ENCODE data around the gene PACRG.

PACRG gene

GRCh38 chr6:163176097-163176496 is 448.3 kb downstream of the PACRG start:
- DNase-seq (ENCODE audit: low read depth in 2 of 2), result no peak

GRCh38 chr6:163177007-163177406 is 449.2 kb downstream of the PACRG start:
- DNase-seq (ENCODE audit: low read depth in 2 of 2), result no peak

GRCh38 chr6:163177892-163178420 is 450.2 kb downstream of the PACRG start:
- no peak for DNase-seq (ENCODE audit: low read depth in 2 of 2)

GRCh38 chr6:163179061-163179460 is 451.3 kb downstream of the PACRG start:
- DNase-seq (ENCODE audit: low read depth in 2 of 2), result no peak

- DNase-seq (ENCODE audit: low read depth in 2 of 2), result no peak
Measured at GRCh38 chr6:163179721-163180120, 451.9 kb downstream of the PACRG start.

- no peak for DNase-seq (ENCODE audit: low read depth in 2 of 2)
Measured at GRCh38 chr6:163180874-163181541, 453.2 kb downstream of the PACRG start.

GRCh38 chr6:163181666-163182180 is 453.9 kb downstream of the PACRG start:
- DNase-seq (ENCODE audit: low read depth in 2 of 2), result no peak

GRCh38 chr6:163182696-163183095 is 454.9 kb downstream of the PACRG start:
- DNase-seq (ENCODE audit: low read depth in 2 of 2), result no peak

GRCh38 chr6:163183806-163184205 is 456.0 kb downstream of the PACRG start:
- DNase-seq (ENCODE audit: low read depth in 2 of 2), result no peak

GRCh38 chr6:163185744-163186143 is 458.0 kb downstream of the PACRG start:
- DNase-seq (ENCODE audit: low read depth in 2 of 2), result no peak

GRCh38 chr6:163186527-163186926 is 458.8 kb downstream of the PACRG start:
- no peak for DNase-seq (ENCODE audit: low read depth in 2 of 2)

GRCh38 chr6:163187201-163187600 is 459.4 kb downstream of the PACRG start:
- no peak for DNase-seq (ENCODE audit: low read depth in 2 of 2)

GRCh38 chr6:163187606-163188005 is 459.8 kb downstream of the PACRG start:
- no peak for DNase-seq (ENCODE audit: low read depth in 2 of 2)

GRCh38 chr6:163188746-163189145 is 461.0 kb downstream of the PACRG start:
- DNase-seq (ENCODE audit: low read depth in 2 of 2), result no peak

- no peak for DNase-seq (ENCODE audit: low read depth in 2 of 2)
Measured at GRCh38 chr6:163189609-163190008, 461.8 kb downstream of the PACRG start.

- DNase-seq (ENCODE audit: low read depth in 2 of 2), result no peak
Measured at GRCh38 chr6:163190786-163191185, 463.0 kb downstream of the PACRG start.

GRCh38 chr6:163191704-163192537 is 464.1 kb downstream of the PACRG start:
- no peak for DNase-seq (ENCODE audit: low read depth in 2 of 2)

GRCh38 chr6:163192591-163192990 is 464.8 kb downstream of the PACRG start:
- no peak for DNase-seq (ENCODE audit: low read depth in 2 of 2)

- no peak for DNase-seq (ENCODE audit: low read depth in 2 of 2)
Measured at GRCh38 chr6:163193326-163193725, 465.6 kb downstream of the PACRG start.

GRCh38 chr6:163195721-163196691 is 468.2 kb downstream of the PACRG start:
- DNase-seq (ENCODE audit: low read depth in 2 of 2), result no peak

GRCh38 chr6:163197839-163198238 is 470.1 kb downstream of the PACRG start:
- no peak for DNase-seq (ENCODE audit: low read depth in 2 of 2)

GRCh38 chr6:163198396-163198795 is 470.6 kb downstream of the PACRG start:
- DNase-seq (ENCODE audit: low read depth in 2 of 2), result no peak
